TTC549 (cell line): ENCODE measurements around the gene ZFP69B.

Experiments used
- FAIRE-seq: peaks from 2 replicates; lab custom pipeline; 2012; peaks lifted over from hg19 to GRCh38; lab: Jason Lieb, UNC

ZFP69B gene

DNA sequence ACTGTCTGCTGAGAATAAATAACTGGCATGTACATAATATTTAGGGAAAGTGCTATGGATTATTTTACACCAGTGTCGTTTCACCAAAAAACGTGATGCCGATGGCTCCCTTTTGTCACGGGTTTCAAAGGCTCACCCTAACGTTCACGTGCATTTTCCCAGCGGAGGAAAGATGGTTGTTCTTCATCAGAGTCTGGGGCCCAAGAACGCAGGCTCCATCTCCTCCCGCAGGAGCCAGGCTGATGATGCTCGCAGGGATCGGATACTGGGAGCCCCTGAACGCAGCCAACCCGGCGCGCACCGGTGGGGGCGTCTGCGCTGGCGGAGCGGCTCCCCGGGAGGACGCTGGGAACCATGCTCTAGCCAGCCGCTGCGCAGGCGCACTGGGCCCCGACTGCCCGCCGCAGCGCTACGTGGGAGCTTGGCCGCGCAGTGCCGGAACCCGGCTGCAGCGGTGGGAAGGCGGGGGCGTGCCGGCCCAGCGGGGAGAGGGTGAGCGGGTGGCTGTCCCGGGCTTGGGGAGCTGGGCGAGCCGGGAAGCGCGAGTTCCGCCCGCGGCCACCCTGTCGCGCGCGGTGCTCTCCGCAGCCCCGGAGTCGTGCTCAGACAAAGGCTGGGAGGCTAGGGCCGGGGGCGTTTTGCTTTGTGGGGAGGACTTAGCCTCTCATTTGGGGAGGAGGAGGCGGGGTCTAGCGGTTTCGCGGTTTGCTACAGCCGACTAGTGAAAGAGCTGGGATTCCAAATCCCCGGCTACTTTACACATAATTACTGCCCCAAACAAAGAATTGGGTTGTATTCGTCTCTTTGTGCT is at the start of gene ZFP69B:
Gene ZFP69B, plus strand, starts transcription at position 793 of the 811 bp plus-strand sequence. CDS start 486 bp downstream, outside the sequence.
- no peak for FAIRE-seq

DNA sequence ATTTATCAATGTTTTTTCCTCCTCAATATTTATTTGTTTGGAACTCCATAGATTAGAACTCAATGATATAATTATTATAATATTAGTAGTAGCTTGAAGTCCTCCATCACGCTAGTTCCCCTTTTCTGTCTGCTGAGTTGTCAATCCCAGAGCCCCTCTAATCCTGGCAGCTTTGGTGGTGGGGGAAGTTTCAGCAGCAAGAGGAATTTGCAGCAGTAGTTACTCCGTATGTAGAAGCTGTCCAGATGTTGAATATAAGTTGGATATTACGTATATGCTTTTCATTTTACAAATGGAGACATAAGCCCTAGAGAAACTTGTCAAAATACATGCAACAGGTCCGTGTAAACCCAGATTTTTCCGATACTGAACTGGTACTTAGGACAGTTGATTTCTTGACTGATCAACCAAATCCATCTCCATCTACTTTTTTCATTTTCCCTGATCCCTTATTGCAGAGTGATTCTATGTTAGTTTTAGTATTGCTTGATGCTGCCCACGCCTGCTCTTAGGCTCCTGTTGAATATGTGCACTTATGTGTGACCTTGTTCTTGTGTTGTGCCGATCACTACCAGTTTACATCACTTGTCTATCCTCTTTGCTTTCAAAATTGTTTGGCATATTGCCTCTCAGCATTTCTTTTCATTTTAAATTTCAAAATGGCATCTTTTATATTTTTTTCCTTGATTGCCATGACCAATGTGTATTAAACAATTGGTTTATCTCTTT is 48.6 kb upstream of the ZFP69B start:
- FAIRE-seq = no peak

DNA sequence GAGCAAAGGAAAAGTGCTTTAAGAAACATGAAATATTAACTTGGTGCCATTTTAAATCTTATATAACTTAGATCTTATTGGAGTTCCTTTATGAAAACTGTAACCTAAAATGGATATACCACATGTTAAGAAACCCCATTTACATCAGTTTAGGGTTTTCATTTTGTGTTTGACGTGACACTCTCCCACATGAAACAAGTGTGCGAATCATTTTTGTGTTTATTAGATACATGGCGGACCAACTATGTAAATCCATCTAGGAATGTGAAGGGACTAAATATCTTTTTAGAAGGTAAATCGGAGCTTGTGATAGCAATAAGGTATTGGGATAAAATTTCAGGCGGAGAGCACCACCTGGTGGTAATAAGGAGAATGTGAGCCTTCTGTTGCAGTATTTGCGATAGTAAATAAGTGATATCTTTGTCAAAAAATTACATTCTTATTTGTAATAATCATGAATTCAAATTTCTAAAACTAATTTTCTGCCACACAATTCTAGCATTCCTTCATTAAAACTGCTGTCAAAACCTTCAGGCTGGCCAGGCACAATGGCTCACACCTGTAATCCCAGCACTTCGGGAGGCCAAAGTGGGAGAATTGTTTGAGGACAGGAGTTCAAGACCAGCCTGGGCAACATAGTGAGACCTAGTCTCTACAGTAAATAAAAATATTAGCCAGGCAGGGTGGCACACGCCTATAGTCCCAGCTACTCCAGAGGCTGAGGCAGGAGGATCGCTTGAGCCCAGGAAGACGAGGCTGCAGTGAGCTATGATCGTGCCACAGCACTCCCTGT is 45.4 kb upstream of the ZFP69B start:
- FAIRE-seq = peak; percentile 82

DNA sequence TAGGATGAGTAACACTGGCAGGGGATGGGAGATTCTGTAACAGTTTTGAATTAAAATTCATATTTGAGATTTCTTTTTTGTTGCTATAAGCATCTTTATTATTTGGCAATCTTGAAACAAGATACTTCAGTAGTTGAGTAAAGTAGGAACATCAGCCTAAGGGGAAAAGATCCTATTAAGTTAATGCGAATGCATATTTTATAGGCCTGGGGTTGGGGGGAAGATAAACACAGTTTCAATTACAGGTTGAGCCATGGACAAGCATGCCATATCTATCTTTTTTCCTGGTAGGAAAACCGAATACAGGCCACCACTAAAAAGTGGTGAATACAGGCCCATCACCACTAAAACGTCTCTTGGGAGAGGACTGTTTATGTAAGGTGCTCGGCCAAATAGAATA is 44.5 kb upstream of the ZFP69B start:
- no peak for FAIRE-seq

DNA sequence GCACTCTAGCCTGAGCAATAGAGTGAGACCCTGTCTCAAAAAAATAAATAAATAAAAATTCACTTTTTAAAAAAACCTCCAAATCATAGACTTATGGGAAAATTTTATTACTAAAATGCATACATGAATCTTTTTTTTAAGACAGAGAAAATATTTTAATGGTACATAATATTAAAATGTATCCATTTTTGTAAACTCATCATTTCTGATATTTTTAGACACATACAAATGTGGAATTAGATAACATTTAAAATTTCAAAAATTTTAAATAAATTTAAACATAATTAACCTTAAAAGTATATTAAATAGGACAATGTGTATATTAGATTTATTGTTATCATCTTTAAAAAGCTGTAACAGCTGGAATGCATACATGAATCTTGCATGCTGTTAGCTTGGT is 42.8 kb upstream of the ZFP69B start:
- FAIRE-seq = peak; percentile 70

DNA sequence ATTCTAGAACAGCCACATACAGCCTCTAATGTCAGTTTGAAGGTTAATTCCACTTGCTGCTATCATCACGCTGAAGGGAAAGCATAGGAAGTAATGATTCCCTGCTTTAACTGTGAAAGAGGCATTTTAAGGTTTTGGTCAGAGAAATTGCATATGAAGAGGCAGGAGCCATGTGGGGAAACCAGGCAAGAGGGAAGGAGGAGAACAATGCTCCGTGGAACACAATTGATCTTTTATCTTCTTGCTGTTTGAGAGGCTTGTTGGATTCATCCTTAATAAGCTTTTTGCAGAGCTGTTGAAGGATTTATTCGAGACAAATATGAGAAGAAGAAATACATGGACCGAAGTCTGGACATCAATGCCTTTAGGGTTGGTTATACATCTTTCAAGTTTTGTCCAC is 40.8 kb upstream of the ZFP69B start:
- FAIRE-seq = no peak

DNA sequence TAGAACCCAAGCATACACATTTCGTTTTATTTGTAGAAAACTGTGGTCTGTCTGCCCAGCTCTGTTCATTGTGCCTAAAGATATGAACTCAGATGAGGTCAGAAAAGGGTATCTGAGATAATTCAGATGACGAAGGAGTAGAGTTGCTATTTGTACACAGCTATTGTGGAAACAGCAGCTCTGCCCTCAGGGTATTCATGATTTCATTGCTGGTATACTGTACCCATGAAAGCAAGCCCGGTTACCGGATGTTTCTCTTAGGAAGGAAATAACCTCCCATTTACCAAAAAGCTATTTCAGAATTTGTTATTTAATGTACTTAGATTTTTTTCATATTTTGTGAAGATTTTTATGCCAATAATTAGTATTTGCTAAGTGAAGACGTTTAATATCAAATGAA is 39.0 kb upstream of the ZFP69B start:
- no peak for FAIRE-seq

DNA sequence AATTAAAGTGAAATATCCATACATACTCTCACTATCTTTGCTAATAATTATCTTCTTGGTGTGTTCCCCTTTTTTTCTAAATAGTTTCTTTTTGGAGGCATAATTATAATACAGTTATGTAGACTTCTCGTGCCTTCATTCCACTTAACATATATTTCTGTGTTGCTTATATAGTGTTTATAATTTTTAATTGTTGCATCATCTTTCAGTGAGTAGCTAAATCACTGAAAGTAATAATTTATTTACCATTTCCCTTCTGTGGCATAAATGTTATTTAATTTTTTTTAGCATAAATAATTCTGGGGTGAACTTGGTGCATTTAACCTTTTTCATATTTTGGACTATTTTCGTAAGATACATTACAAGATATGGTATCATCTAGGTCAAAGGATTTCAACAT is 38.4 kb upstream of the ZFP69B start:
- FAIRE-seq = no peak

DNA sequence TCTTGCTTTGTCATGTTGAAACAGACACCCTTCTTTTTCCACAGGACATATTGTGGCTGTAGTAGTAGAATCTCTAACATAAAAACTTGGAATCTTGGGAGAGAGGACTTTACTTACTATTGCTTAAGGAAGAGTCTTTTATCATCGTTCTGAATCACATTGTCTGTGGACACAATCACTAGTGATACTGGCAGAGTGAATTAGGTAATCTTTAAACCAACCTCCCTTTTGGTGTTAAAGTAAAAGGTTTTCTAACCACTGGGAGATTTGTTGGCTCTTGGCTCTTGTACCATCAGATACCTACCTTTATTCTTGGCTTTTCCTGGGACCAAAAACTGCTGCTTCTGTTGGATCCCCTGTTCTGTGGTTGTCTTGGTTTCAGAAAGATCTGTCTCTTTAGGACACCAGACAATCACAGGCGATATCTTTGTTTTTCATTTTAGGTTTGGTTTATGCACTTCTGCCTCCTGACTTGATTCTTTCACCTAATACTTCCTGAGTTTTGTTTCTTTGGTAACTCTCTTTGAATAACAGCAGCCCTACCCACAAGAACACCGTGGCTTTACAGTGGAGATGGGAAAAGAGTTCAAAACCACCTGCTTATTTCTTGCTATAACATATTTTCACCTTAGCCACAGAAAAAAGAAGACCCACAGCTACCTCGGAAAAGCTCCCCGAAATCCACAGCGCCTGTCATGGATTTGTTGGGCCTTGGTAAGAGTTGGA is 36.6 kb upstream of the ZFP69B start:
- no peak for FAIRE-seq

DNA sequence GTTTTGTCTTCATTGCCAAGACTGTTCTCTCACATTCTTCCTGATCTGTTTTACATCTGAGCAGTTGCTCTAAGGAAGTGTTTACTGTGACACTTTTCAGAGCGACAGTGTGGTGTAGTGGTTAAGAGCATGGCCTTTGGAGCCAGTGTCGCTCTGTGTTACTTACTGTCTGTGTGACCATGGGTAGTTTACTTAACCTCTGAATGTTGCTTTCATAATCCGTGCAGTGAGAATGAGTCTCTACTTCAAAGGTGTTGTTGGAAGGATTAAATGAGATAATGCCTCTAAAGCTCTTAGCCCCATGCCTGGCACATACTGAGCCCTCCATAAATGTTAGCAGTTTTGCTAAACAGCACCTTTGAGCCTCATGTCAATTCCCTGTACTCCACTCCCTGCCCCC is 35.9 kb upstream of the ZFP69B start:
- no peak for FAIRE-seq

DNA sequence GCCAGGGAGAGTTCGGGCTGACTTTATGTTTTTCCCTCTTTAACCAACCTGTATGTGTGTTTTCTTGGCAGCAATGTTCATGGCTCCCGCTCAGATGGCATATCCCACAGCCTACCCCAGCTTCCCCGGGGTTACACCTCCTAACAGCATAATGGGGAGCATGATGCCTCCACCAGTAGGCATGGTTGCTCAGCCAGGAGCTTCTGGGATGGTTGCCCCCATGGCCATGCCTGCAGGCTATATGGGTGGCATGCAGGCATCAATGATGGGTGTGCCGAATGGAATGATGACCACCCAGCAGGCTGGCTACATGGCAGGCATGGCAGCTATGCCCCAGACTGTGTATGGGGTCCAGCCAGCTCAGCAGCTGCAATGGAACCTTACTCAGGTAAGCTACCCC is 33.6 kb upstream of the ZFP69B start:
- no peak for FAIRE-seq

DNA sequence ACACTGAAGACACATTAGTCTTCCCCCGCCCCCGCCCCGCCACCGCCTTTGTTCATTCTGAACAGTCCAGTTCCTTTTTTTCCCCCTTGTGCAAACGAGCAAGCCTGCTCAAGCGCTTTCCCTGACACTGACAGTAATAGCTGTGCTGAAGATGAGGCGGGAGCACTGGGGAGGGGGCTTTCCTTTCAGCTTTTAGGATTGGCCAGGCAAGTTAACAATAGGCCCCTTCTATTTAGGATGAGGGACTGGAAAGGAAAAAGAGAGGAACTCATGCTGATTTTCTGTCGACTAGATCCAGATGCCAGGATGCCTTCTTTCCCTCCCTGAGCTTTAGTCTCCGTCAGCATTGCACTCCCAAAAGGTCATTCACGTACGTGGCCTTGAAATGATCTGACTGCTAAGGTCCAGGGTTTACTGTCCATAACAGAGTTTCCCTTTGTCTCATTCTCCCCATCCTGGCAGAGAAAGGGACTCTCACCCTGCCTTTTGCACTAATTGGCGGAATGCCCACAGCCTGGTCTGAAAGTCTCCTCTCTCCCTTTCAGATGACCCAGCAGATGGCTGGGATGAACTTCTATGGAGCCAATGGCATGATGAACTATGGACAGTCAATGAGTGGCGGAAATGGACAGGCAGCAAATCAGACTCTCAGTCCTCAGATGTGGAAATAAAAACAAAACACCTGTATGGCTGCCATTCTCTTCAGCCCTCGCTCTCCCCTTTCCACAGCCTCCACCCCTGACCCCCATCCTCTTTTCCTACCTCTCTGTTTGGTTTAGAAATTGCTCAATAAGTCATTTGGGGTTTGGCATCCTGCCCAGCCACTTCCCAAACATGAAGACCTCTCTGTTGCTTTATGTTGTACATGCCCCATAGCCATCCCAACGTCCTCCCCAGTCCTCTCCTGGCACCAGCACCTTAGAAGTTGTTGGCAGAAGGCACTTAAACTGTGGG is 28.6 kb upstream of the ZFP69B start:
- FAIRE-seq = no peak

DNA sequence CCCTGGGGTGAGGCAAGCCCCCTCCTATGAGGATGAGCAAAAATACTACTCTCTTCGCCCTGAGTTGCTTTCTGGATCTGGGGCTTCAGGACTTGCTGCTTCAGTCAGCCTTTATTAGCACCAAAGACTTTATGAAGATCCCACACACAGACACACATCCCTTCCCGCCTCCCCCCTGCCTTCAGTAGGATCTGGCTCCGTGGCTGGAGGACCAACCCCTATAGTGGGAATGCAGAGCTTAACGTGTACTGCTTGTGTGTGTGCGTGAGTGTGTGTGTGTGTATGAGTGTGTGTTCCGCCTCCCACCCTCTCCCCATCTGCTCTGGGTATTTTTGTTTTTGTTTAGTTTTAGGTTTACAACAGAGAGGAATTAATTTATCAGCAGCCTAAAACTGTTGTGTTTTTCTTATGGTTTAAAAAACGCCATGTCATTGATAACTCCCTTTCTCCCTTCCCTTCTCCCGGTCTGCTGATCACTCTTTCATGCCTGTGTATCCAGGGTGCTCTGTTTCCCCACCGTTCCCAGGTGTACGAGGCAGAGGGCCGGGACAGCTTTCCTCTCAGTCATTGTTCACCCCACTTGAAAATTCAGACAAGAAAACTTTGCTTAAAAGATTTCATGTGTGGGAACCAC is 27.5 kb upstream of the ZFP69B start:
- no peak for FAIRE-seq

DNA sequence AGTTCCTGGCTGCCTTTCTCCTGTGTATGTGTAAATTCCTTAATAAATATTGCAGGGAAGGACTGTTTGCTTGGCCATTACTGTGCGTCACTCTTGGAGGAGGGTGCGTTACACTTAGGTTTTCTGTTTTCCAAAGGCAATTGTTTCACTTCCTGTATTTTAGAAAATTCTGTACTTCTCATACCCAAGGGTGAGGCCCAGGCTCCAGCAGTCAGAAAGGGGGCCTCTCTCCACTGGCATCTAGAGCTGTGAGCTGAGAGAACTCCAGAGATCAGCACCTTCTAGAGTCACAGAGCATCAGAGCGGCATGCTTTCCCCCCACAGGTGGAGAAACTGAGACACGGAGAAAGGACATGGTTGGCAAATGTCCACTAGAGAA is 27.0 kb upstream of the ZFP69B start:
- FAIRE-seq = no peak

DNA sequence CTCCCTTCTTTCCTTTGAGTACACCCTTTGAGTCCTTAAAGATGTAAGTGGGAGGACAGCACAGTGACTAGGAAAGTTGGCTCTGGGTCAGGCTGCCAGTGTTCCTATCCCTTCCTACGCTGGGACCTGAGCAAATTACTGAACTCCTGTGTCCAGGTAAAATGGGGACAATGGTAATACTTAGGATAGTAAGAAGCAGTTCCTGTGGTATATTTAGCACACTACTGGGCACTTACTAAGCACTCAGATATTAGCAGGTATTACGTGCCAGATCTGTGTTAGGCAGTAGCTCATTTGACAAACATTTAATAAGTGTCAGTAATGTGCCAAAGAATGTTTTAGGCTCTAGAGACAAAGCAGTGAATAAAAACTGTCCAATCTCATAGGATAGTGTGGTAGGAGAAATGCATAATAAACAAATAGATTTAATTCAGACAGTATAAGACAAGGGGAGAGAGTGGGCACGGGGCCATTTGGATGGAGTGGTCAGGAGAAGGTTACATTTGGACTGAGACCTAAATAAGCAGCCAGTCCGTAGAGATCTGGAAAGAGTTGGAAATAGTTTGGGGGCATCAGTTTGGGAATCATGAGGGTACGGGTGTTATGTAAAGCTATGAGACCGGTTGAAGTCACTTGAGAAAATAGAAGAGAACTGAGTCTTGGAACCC is 26.2 kb upstream of the ZFP69B start:
- FAIRE-seq = no peak

DNA sequence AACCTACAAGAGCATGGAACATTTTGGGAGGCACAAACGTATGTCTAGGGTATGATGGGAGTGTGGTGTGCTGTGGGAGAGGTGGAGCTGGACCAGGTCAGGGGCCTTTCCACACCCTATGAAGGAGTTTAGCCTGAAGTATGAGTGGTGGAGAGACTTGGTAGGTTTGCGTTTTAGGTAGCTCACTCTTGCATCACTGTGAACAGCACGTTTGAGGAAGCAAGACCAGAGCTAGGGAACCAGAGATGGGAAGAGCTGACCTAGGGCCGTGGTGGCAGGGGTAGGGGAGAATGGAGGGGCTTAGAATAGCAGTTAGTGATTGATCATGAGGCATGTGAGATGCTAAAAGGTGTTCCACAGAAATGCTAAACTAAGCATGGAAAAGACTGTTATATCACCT is 25.1 kb upstream of the ZFP69B start:
- no peak for FAIRE-seq

DNA sequence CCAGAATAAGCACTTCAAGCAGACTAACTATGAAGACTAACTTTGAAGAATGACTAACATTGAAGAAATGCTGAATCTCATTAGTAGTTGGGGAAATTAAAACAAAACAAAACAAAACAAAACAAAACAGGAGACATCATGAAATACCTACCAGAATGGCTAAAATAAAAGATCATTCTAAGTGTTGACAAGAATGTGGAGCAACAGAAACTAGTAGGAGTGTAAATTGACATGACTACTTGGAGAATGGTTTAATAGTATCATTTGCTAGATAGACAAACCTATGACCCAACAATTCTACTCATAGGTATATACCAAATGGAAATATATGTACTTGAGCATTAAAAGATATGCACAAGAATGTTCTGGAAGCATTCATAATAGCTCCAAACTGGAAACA is 18.9 kb upstream of the ZFP69B start:
- no peak for FAIRE-seq

DNA sequence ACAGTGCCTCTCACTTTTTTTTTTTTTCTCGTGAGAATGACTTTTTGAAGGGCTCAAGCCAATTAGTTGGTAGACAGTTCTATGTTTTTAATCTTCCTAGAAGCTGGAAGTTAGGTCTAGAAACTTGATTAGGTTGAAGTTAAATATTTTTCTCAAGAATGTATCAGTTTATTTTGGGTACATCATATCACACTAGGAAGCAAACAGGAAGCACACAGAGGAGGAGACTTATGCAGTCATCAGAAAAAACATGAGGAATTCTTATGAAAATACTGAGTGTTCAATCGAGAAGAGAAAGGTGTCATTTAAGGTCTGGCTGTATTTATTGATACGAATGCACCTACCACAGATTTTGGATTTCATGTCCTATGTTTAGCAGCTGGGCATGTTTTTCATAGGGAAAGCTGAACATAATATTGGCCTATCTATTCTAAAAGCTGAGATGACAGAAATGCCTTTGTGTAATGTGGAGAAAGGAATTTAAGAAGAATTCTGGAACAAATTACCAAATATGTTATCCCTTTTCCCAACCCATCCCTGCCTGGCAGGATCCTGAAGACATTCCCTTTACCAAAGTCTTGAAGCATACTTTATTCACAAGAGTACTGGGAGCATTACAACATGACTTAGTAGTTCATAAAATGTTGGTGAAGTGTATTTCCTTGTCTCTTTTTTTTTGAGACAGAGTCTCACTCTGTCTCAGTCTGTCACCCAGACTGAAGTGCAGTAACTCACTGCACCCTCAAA is 17.5 kb upstream of the ZFP69B start:
- FAIRE-seq = no peak

DNA sequence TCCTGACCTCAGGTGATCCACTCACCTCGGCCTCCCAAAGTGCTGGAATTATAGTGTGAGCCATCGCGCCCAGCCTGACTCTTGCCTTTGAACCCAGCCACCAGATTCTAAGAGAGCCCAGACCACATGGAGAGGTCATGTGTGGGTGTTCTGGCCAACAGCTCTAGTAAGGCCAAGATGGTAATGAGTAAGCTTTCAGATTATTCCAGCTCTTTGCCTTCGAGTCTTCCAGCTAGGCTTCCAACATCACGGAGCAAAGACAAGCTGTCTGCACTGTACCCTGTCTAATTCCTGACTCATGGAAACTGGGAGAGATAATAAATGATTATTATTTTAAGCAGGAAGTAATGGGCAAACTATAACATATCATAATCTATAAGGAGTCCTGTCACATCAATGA is 14.8 kb upstream of the ZFP69B start:
- FAIRE-seq = no peak
